Sigmoid colon (tissue), 4 donors: ENCODE data around the gene NACA2.

Source experiments
- CTCF ChIP-seq, 4 experiments: fragments of 450-650 bp in 3 of 4; fragments of 200-600 bp in 1 of 4; IDR thresholded peaks; one replicate each; pipeline ENCODE4 v1.5.1; 2016 to 2019; ENCODE audit warnings: antibody characterized with exemption in 4 of 4, mild to moderate bottlenecking in 3 of 4, moderate library complexity in 2 of 4
- POLR2AphosphoS5 ChIP-seq, 4 donors: sonication (generic); formaldehyde crosslinking; IDR thresholded peaks; one replicate each; pipeline ENCODE4 v1.6.1; 2017; ENCODE audit warnings: antibody characterized with exemption in 4 of 4

GRCh38 chr17:61540874-61541273 is 50.1 kb downstream of the NACA2 start:
- TF ChIP-seq POLR2AphosphoS5 (IDR thresholded peaks at IDR 0.05): no peak
- no peak for TF ChIP-seq CTCF (IDR thresholded peaks at IDR 0.05)
